ENCODE measurements around the gene AGO3.

GRCh38 chr1:36085126-36085525, 154.2 kb downstream of the AGO3 start:
- TF ChIP-seq CTCF (IDR thresholded peaks at IDR 0.05) (no peak), POLR2AphosphoS5 (IDR thresholded peaks at IDR 0.05) (no peak), EP300 (IDR thresholded peaks at IDR 0.05) (no peak)
